T-helper 2 cell treated with Interferon-gamma antibody and Interleukin-4, amounts not matched to agents 100 ng/mL and 5 ng/mL, for 36 hours (primary cell): ENCODE measurements around the gene AP4S1. TPM values are rescaled to one million over a fixed set of nuclear protein-coding genes. Genes with fewer than 3 reads are reported as not detected.

Experiments
- intact Hi-C: fragments of 100-400 bp; cut with micrococcal nuclease; formaldehyde crosslinking; loops from one replicate; pipeline ENCODE4 v1.15.1; 2023
- total RNA-seq: library from RNA; stranded (reverse); gene quantifications from 2 replicates; pipeline ENCODE4 v1.2.3, GENCODE V29; 2022

The AP4S1 gene
- total RNA-seq, 1 donor from 2014 or later = 6.7 TPM

GRCh38 chr14:31127690-31128089 lies 102.2 kb downstream of the AP4S1 start:
- intact Hi-C loops = loop anchor here (1.0 to 10.0 kb wide), 5 partner anchors 81 to 503 kb away; partner anchors contain the start of genes HEATR5A, NUBPL and SCFD1

DNA sequence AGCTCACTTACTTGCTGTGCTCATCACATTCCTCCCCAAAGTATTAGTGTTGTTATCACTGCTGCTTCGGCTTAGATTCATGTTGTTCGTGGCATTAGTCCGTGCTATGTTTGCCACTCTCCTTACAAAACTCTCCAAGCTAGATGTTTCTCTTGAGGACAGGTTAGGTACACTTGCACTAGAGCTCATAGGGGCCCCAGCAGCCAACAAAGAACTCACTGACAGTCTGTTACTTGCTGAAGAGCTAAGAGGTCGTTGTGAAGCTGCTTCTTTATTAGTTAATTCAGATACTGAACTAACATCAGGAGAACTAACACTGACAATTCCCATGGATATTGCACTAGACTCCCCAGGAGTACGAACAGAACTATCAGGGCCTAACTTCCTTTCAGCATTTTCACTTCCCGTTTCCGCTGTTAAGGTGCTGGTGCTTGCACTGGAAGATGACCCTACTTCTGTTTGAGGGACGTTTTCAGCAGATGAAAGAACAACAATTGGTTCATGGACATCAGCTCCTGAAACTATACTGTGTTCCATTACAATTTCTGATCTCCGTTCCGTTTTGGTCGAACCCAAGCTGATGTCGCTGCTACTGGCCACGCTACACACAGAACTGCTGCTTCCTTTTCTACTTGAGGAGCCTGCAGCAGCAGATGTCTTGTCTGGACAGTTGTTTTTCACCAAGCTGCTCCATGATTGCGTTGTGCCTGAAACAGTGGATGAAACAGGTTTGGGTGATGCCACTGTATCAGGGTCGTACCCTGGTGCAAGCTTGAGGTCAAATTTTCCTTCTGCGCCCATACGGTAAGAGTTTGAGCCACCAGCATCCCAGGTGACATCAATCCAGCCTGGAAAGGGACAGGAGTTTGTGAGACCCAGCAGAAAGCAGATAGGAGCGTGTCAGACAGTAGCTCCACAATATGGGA lies 103.4 kb downstream of the AP4S1 start:
- intact Hi-C loops = loop anchor here (5.0 to 10.0 kb wide), 4 partner anchors 226 to 504 kb away; partner anchors contain the start of genes HEATR5A, NUBPL and SCFD1

- intact Hi-C loops = no loop called here
Measured at GRCh38 chr14:31133133-31133532, 107.7 kb downstream of the AP4S1 start.

DNA sequence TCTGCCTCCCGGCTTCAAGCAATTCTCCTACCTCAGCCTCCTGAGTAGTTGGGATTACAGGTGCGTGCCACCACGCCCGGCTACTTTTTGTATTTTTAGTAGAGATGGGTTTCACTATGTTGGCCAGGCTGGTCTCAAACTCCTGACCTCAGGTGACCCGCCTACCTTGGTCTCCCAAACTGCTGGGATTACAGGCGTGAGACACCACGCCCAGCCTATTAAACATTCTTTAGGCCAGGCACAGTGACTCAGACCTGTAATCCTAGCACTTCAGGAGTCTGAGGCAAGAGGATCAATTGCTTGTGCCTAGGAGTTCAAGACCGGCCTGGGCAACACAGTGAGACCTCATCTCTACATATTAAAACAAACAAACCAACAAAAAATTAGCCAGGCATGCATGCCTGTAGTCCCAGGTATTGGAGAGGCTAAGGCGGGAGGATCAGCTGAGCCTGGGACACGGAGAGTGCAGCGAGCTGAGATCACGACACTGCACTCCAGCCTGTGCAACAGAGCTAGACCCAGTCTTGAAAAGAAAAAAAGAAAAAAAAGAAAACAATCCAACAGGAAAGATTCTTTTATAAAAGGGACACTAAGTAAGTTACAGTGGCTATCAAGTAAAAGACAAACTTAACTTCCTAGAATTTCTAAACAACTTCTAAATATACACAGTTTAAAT lies 111.9 kb downstream of the AP4S1 start:
- intact Hi-C loops = no loop called here

DNA sequence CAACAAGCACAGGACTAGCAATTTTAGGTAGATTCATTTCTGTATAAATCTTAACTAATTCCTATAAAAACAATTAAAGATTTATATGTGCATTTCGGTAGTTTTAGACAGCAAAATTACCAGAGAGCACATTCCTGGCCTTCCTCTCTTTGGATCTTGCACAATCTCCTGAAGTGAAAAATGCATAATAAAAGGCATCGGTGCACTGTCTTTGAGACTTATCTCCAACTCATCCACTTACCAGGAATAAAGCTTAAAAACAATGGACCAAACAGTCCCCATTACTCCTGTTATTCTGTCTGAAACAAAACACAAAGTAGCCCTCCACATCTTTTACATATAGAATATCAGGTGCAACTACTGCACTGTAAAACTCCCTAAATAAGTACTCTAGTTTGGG lies 112.9 kb downstream of the AP4S1 start:
- intact Hi-C loops = no loop called here

- intact Hi-C loops = no loop called here
Measured at GRCh38 chr14:31139301-31139847, 113.9 kb downstream of the AP4S1 start.

DNA sequence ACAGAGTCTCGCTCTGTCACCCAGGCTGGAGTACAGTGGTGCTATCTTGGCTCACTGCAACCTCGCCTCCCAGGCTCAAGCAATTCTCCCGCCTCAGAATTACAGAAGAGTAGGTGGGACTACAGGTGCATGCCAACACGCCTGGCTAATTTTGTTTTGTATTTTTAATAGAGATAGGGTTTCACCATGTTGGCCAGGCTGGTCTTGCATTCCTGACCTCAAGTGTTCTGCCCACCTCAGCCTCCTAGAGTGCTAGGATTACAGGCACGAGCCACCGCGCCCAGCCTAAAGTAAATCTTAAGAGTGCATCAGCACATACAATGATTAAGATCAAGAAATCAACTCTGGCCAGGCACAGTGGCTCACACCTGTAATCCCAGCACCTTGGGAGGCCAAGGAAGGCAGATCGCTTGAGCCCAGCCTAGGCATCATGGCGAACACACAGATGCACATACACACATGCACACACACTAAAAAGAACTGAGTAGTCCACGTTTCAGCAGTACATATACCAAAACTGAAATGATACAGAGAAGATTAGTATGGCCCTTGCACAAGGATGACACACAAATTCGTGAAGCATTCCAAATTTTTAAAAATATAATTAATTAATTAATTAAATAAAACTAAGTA lies 117.1 kb downstream of the AP4S1 start:
- intact Hi-C loops = no loop called here

Other genes starting within 250 kb of the AP4S1 start
- 0.80 and 1.3 TPM in 2 replicates for gene COCH, start 151.1 kb upstream of the AP4S1 start, total RNA-seq
- gene STRN3, start 730 bp downstream of the AP4S1 start, total RNA-seq = 23.1 and 25.8 TPM in 2 replicates
- 94.1 and 107 TPM in 2 replicates for gene HECTD1, start 182.1 kb downstream of the AP4S1 start, total RNA-seq